GM12878 (cell line): ENCODE results near the gene IVL.

Experiments used
- CTCF ChIP-seq, 3 experiments: IDR thresholded peaks in 2 of 3; conservative IDR thresholded peaks in 1 of 3; 2 replicates each; pipeline ENCODE4 v1.5.1; 2011; ENCODE audit warnings: low read depth in 3 of 3, low read length in 3 of 3, mild to moderate bottlenecking in 3 of 3, control low read depth in 2 of 3, moderate library complexity in 2 of 3, inconsistent platforms in 1 of 3, mixed read lengths in 1 of 3; ENCODE audit not compliant: control insufficient read depth in 2 of 3, insufficient read depth in 1 of 3; ENCODE audit errors: extremely low read depth in 1 of 3
- ELK1 ChIP-seq: IDR thresholded peaks from 2 replicates; pipeline ENCODE4 v1.6.1; 2012; ENCODE audit warnings: low read depth, low read length, improper control_type of control experiment
- MEF2A ChIP-seq: IDR thresholded peaks from 2 replicates; pipeline ENCODE4 v1.6.1; 2011; ENCODE audit warnings: low read depth, mild to moderate bottlenecking, low read length, moderate library complexity; ENCODE audit not compliant: insufficient read depth
- NR2C2 ChIP-seq: IDR thresholded peaks from 2 replicates; pipeline ENCODE4 v1.6.1; 2011; ENCODE audit warnings: borderline replicate concordance, low read depth; ENCODE audit not compliant: control insufficient read depth, insufficient read length
- PBX3 ChIP-seq: IDR thresholded peaks from 2 replicates; pipeline ENCODE4 v1.6.1; 2011; ENCODE audit warnings: mild to moderate bottlenecking, low read depth, low read length, moderate library complexity; ENCODE audit not compliant: insufficient replicate concordance
- RCOR1 ChIP-seq: conservative IDR thresholded peaks from 2 replicates; pipeline ENCODE4 v1.6.1; 2012; ENCODE audit warnings: low read depth, low read length, improper control_type of control experiment
- SUZ12 ChIP-seq: fragments of 200-600 bp; sonication (generic); IDR thresholded peaks from one replicate; pipeline ENCODE4 v1.6.1; 2018; ENCODE audit warnings: antibody characterized with exemption, mild to moderate bottlenecking; ENCODE audit not compliant: unreplicated experiment
- TAF1 ChIP-seq: IDR thresholded peaks from 2 replicates; pipeline ENCODE4 v1.6.1; 2011; ENCODE audit warnings: mild to moderate bottlenecking, low read depth, low read length, borderline replicate concordance
- ZZZ3 ChIP-seq: IDR thresholded peaks from 2 replicates; pipeline ENCODE4 v1.6.1; 2011; ENCODE audit warnings: low read depth; ENCODE audit not compliant: control insufficient read depth, insufficient read length

GRCh38 chr1:152907686-152908601 is at the start of gene IVL:
- TF ChIP-seq ZZZ3 (no peak), NR2C2 (no peak), PBX3 (no peak), CTCF (IDR thresholded peaks at IDR 0.05 in 2 of 3, conservative IDR thresholded peaks at IDR 0.05 in 1 of 3; ENCODE audit: control insufficient read depth in 2 of 3, extremely low read depth in 1 of 3, insufficient read depth in 1 of 3, low read depth in 3 of 3, low read length in 3 of 3) (no peak), ELK1 (no peak), MEF2A (no peak), RCOR1 (no peak), SUZ12 (no peak), TAF1 (no peak)
